Keratinocyte (primary cell): Measurements from ENCODE around the gene FAM174B. TPM values are rescaled to one million over a fixed set of nuclear protein-coding genes. Genes with fewer than 3 reads are reported as not detected.

Source experiments
- DNase-seq: peaks from one replicate; pipeline ENCODE4 v3.0.0-alpha.2; 2011; ENCODE audit warnings: low read depth, missing footprints, low spot score
- FAIRE-seq: peaks from 2 replicates; lab custom pipeline; 2011; peaks lifted over from hg19 to GRCh38; lab: Jason Lieb, UNC
- H2AFZ ChIP-seq: 2 replicates; pipeline ENCODE4 v1.6.0; 2012; ENCODE audit warnings: low read length, control low read depth, inconsistent platforms; ENCODE audit not compliant: control insufficient read depth
- H3K27ac ChIP-seq: 2 replicates; pipeline ENCODE4 v1.5.1; 2011; ENCODE audit warnings: low read length; ENCODE audit not compliant: control insufficient read depth, insufficient read depth
- H3K27me3 ChIP-seq: 3 replicates; pipeline ENCODE4 v1.6.0; 2011; ENCODE audit warnings: low read length; ENCODE audit not compliant: control insufficient read depth, insufficient read depth; ENCODE audit errors: extremely low read depth
- H3K36me3 ChIP-seq, 2 experiments: 2 replicates in 1 of 2; 3 replicates in 1 of 2; pipeline ENCODE4 v1.5.1; 2011; ENCODE audit warnings: low read length in 2 of 2, mild to moderate bottlenecking in 1 of 2; ENCODE audit not compliant: control insufficient read depth in 2 of 2, insufficient read depth in 2 of 2; ENCODE audit errors: extremely low read depth in 1 of 2
- H3K4me1 ChIP-seq: 3 replicates; pipeline ENCODE4 v1.5.1; 2011; ENCODE audit warnings: low read length; ENCODE audit not compliant: control insufficient read depth, insufficient read depth; ENCODE audit errors: extremely low read depth
- H3K4me2 ChIP-seq: 3 replicates; pipeline ENCODE4 v1.6.0; 2011; ENCODE audit warnings: low read depth, low read length; ENCODE audit not compliant: control insufficient read depth, insufficient read depth; ENCODE audit errors: extremely low read depth
- H3K4me3 ChIP-seq, 3 experiments: fragments of 200-600 bp in 1 of 3; sonication (generic) in 1 of 3; 2 replicates in 2 of 3; 3 replicates in 1 of 3; pipeline ENCODE4 v1.5.1; 2011 to 2016; ENCODE audit warnings: low read length in 3 of 3, mild to moderate bottlenecking in 3 of 3, control low read depth in 2 of 3, inconsistent platforms in 1 of 3, low read depth in 1 of 3, mixed read lengths in 1 of 3, mixed run types in 1 of 3, moderate library complexity in 1 of 3; ENCODE audit not compliant: control insufficient read depth in 2 of 3, insufficient read depth in 2 of 3; ENCODE audit errors: extremely low read depth in 1 of 3
- H3K79me2 ChIP-seq: 2 replicates; pipeline ENCODE4 v1.6.0; 2012; ENCODE audit warnings: low read length; ENCODE audit not compliant: control insufficient read depth, insufficient read depth
- H3K9ac ChIP-seq: 3 replicates; pipeline ENCODE4 v1.6.0; 2011; ENCODE audit warnings: low read length; ENCODE audit not compliant: control insufficient read depth, insufficient read depth; ENCODE audit errors: extremely low read depth
- H3K9me1 ChIP-seq: 3 replicates; pipeline ENCODE4 v1.6.0; 2011; ENCODE audit warnings: low read length; ENCODE audit not compliant: control insufficient read depth, insufficient read depth; ENCODE audit errors: extremely low read depth
- H3K9me3 ChIP-seq: 2 replicates; pipeline ENCODE4 v1.5.1; 2012; ENCODE audit warnings: low read depth, low read length; ENCODE audit not compliant: control insufficient read depth
- H4K20me1 ChIP-seq: 3 replicates; pipeline ENCODE4 v1.6.0; 2011; ENCODE audit warnings: low read length; ENCODE audit not compliant: control insufficient read depth, insufficient read depth; ENCODE audit errors: extremely low read depth
- EZH2 ChIP-seq: IDR thresholded peaks from one replicate; pipeline ENCODE4 v1.6.1; 2012; ENCODE audit warnings: inconsistent platforms, mild to moderate bottlenecking, low read length, moderate library complexity
- dilution Hi-C: fragments of 300-500 bp; cut with MboI; formaldehyde crosslinking; loops from one replicate; pipeline ENCODE4 v1.7.0; 2020; ENCODE audit warnings: low sequenced_read_pairs; ENCODE audit not compliant: extremely low pct_ligation_motif_present
- polyA plus RNA-seq, 5 experiments: library from polyadenylated mRNA; depleted of rRNA in 3 of 5; stranded (reverse) in 3 of 5; stranded (forward) in 1 of 5; unstranded in 1 of 5; fragments of >200 nt; gene quantifications; 1 replicate in 1 of 5; 2 replicates in 3 of 5; 3 replicates in 1 of 5; pipeline versions ENCODE4 v1.2.1 to v1.2.3, GENCODE V29; 2011 to 2012; ENCODE audit warnings: missing spikeins in 2 of 5, low read depth in 1 of 5, low replicate concordance in 1 of 5
- TF ChIP-seq, protein P1 (sequence below), 3 experiments: IDR thresholded peaks in 1 of 3; conservative IDR thresholded peaks in 1 of 3; optimal IDR thresholded peaks in 1 of 3; 2 replicates in 2 of 3; 3 replicates in 1 of 3; pipeline versions ENCODE3 to v1.5.1; 2011; ENCODE audit warnings: low read length in 3 of 3, mild to moderate bottlenecking in 3 of 3, moderate library complexity in 2 of 3, control low read depth in 1 of 3, inconsistent platforms in 1 of 3; ENCODE audit not compliant: insufficient read depth in 2 of 3; ENCODE audit errors: extremely low read depth in 1 of 3

The FAM174B gene
- polyA plus RNA-seq, 1 donor (not counting 4 experiments of a cell fraction or from before 2014, with no cell fraction given) = 0.73 TPM

DNA sequence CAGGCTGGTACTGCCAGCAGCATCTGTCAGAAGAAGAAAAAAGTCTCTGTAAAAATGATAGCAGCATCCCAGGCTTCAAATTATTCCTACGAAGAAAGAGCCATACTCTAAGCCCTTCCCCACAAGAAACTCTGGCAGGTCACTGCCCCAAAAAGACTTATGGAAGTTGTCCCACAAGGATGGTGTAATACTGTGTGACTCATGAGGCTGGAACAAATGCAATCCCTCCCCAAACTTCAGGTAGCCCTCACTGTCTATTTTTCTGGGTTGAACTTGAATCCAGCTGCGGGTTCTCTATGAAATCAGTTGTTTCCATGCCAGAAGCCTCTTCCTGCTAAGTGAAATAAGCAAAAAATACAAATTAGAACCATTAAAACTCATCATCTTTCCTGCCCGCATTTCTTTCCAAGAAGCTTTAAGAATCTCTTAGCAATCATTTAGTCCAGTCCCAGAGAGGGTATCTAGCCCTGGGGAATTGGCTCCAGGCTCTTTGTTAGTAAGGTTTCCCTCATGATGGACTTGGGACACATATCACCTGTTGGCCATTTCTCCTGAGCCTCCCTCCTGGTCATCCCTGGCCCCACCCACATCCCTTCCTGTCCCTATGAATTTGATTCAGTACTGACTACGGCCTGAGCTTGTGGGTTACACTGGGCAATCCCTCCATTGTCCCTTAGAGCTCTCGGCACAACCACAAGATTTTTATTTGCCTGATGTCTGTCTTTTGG, 51.7 kb downstream of the FAM174B start:
- H3K27ac ChIP-seq = no peak overlapping the region
- H3K4me3 ChIP-seq = no peak overlapping the region
- no peak for FAIRE-seq
- no peaks in the 10 kb centered on the region for H3K9me3 ChIP-seq
- no peaks in the 10 kb centered on the region for H3K79me2 ChIP-seq
- H3K36me3 ChIP-seq = no peaks in the 10 kb centered on the region
- no peak overlapping the region for H2AFZ ChIP-seq
- no peak overlapping the region for H3K4me2 ChIP-seq
- H3K27me3 ChIP-seq = no peaks in the 10 kb centered on the region
- no peaks in the 10 kb centered on the region for H4K20me1 ChIP-seq
- H3K9me1 ChIP-seq = no peaks in the 10 kb centered on the region
- dilution Hi-C loops = no loop called here
- no peaks in the 10 kb centered on the region for H3K4me1 ChIP-seq
- TF ChIP-seq, protein P1, sequence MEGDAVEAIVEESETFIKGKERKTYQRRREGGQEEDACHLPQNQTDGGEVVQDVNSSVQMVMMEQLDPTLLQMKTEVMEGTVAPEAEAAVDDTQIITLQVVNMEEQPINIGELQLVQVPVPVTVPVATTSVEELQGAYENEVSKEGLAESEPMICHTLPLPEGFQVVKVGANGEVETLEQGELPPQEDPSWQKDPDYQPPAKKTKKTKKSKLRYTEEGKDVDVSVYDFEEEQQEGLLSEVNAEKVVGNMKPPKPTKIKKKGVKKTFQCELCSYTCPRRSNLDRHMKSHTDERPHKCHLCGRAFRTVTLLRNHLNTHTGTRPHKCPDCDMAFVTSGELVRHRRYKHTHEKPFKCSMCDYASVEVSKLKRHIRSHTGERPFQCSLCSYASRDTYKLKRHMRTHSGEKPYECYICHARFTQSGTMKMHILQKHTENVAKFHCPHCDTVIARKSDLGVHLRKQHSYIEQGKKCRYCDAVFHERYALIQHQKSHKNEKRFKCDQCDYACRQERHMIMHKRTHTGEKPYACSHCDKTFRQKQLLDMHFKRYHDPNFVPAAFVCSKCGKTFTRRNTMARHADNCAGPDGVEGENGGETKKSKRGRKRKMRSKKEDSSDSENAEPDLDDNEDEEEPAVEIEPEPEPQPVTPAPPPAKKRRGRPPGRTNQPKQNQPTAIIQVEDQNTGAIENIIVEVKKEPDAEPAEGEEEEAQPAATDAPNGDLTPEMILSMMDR (optimal IDR thresholded peaks at IDR 0.05 in 1 of 3, IDR thresholded peaks at IDR 0.05 in 1 of 3, conservative IDR thresholded peaks at IDR 0.05 in 1 of 3; ENCODE audit: extremely low read depth in 1 of 3, insufficient read depth in 2 of 3, low read length in 3 of 3) = no peak
- TF ChIP-seq EZH2 = no peak
- DNase-seq = no peak
- H3K9ac ChIP-seq = no peak overlapping the region

DNA sequence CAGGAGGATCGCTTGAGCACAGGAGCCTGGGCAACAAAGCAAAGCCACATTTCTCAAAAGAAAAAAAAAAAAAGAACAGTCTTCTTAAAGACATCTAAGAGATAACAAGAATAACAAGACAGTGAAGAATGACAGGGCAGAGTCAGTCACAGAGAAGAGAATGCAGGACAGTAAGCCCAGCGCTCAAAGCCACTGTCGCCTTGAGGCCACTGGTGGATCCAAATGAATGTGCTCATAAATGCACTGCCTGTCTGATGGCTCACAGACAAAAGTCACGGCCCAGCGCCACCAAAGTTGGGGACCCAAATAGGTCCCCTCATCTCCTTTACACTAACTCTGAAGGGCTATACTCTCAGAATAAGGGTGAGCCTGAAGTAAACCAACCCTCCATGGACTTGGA, 52.3 kb downstream of the FAM174B start:
- Histone ChIP-seq H3K27me3 (no peaks in the 10 kb centered on the region), H3K4me1 (no peaks in the 10 kb centered on the region), H3K9me3 (no peaks in the 10 kb centered on the region), H3K4me2 (no peak overlapping the region), H3K4me3 (no peak overlapping the region), H3K9ac (no peak overlapping the region), H3K36me3 (no peaks in the 10 kb centered on the region), H3K27ac (no peak overlapping the region), H3K79me2 (no peaks in the 10 kb centered on the region), H4K20me1 (no peaks in the 10 kb centered on the region), H3K9me1 (no peaks in the 10 kb centered on the region), H2AFZ (no peak overlapping the region)
- dilution Hi-C loops = no loop called here
- TF ChIP-seq, protein P1 (optimal IDR thresholded peaks at IDR 0.05 in 1 of 3, IDR thresholded peaks at IDR 0.05 in 1 of 3, conservative IDR thresholded peaks at IDR 0.05 in 1 of 3; ENCODE audit: extremely low read depth in 1 of 3, insufficient read depth in 2 of 3, low read length in 3 of 3) = no peak
- TF ChIP-seq EZH2 = no peak
- DNase-seq (no peak), FAIRE-seq (no peak)
